Heart right ventricle (tissue), 16 donors: ENCODE measurements around the gene ARHGDIB. TPM values are rescaled to one million over a fixed set of nuclear protein-coding genes. Genes with fewer than 3 reads are reported as not detected.

Source experiments
- ATAC-seq, 8 donors: fragments of 200-7000 bp; cut with Tn5 transposase; one replicate each; pipeline ENCODE4 v1.9.1; 2020; ENCODE audit warnings: mild to moderate bottlenecking in 8 of 8, moderate library complexity in 8 of 8, moderate number of reproducible peaks in 1 of 8
- DNase-seq, 2 donors: peaks; one replicate each; pipeline ENCODE4 v3.0.0-alpha.2; 2020
- H3K27ac ChIP-seq, 10 donors: fragments of 200-600 bp; sonication (generic) in 2 of 10; one replicate each; pipeline versions ENCODE4 v1.5.0 to v1.8.0; 2020 to 2022; ENCODE audit warnings: mild to moderate bottlenecking in 3 of 10
- H3K27me3 ChIP-seq, 7 donors: fragments of 200-600 bp; one replicate each; pipeline ENCODE4 v1.8.0; 2021 to 2022; ENCODE audit warnings: mild to moderate bottlenecking in 2 of 7
- H3K36me3 ChIP-seq, 9 donors: fragments of 200-600 bp; sonication (generic) in 1 of 9; one replicate each; pipeline versions ENCODE4 v1.5.0 to v1.8.0; 2020 to 2022; ENCODE audit warnings: mild to moderate bottlenecking in 2 of 9
- H3K4me1 ChIP-seq, 9 donors: fragments of 200-600 bp; sonication (generic) in 1 of 9; one replicate each; pipeline versions ENCODE4 v1.5.0 to v1.8.0; 2020 to 2022; ENCODE audit warnings: mild to moderate bottlenecking in 4 of 9
- H3K4me3 ChIP-seq, 10 donors: fragments of 200-600 bp; sonication (generic) in 2 of 10; one replicate each; pipeline versions ENCODE4 v1.5.0 to v1.8.0; 2020 to 2022; ENCODE audit warnings: mild to moderate bottlenecking in 7 of 10, moderate library complexity in 2 of 10
- H3K9me3 ChIP-seq, 11 donors: fragments of 200-600 bp in 10 of 11; sonication (generic) in 2 of 11; one replicate each; pipeline versions ENCODE4 v1.5.0 to v1.8.0; 2013 to 2022; ENCODE audit warnings: mild to moderate bottlenecking in 2 of 11, control low read depth in 1 of 11, moderate library complexity in 1 of 11
- CTCF ChIP-seq, 9 donors: fragments of 200-600 bp; sonication (generic) in 2 of 9; IDR thresholded peaks; one replicate each; pipeline versions ENCODE4 v1.5.0 to v1.8.0; 2021 to 2022; ENCODE audit warnings: antibody characterized with exemption in 9 of 9, mild to moderate bottlenecking in 5 of 9, moderate library complexity in 1 of 9
- WGBS, 2 donors: extraction: QIAGEN DNeasy Blood & Tissue Kit; methylation state at CpG; one replicate each; pipeline ENCODE4 v1.1.7; 2013; ENCODE audit warnings: inconsistent platforms in 1 of 2; 5-methylcytosine and 5-hydroxymethylcytosine counted together
- intact Hi-C, 10 donors: fragments of 100-400 bp; cut with DNase I; formaldehyde crosslinking; loops; one replicate each; pipeline versions ENCODE4 v1.11.1 to v1.14.2; 2022
- polyA plus RNA-seq, 2 donors: library from polyadenylated mRNA; stranded (reverse); fragments of 200-250 nt; gene quantifications; one replicate each; pipeline ENCODE4 v1.2.3, GENCODE V29; 2013
- total RNA-seq, 10 donors: library from RNA; stranded (reverse); fragmentation: NEBNext Ultra II Directional in 3 of 10; extraction: Animal tissue kit (Norgen Biotek cat#: 25700) in 3 of 10; gene quantifications; one replicate each; pipeline versions ENCODE4 v1.2.1 to v1.2.4, GENCODE V29; 2021 to 2023
- donor health status: Arrhythmogenic right ventricular cardiomyopathy.
- donor health status: ischemic (EF 13 %, LVEDD 7.1; RV severe dilation, severe dysfunction).
- donor health status: healthy with polysubstance abuse.
- donor health status: DM: no; HTN: yes; CAD: no.
- donor health status: DM: no; HTN: no; CAD: no.
- donor health status: ischemic (EF 25% LVEDD 6.9; RV normal size, moderate dysfunction).
- donor health status: ischemic (EF 25% LVEDD 5.7; RV mildly dilated, moderate dysfunction).
- donor health status: healthy.
- donor health status: DM: yes; HTN: yes; CAD: no.
- donor health status: Ischemic cardiomyopathy.
- donor health status: ischemic (EF 35%, LVEDD 5.7; RV mildly dilated, moderate dysfunction).
- donor health status: nonischemic (EF 11% LVEDD 7.7; RV severe dilation, severe dysfunction).
- donor health status: DM: yes; HTN: yes; CAD: no.
- donor health status: PGD.
- donor health status: ischemic (EF 29% LVEDD 5.4; RV normal size, mild dysfunction).
- donor health status: nonischemic (EF 23%, LVEDD 6.1; RV moderate dilation, normal function).

The ARHGDIB gene
- total and polyA plus RNA-seq, 12 donors: 28.1 to 150 (median 45.4) TPM

- H3K27ac ChIP-seq: no peak overlapping the region
- peaks cover 0 to 8% (median 0%) of the 10 kb centered on the region in 11 donors for H3K9me3 ChIP-seq
- H3K27me3 ChIP-seq: no peaks in the 10 kb centered on the region
- DNase-seq: no peak
- no peak overlapping the region for H3K4me3 ChIP-seq
- ATAC-seq: no peak
- whole genome bisulfite sequencing, 2 donors: 93 to 98% methylated on average over 3 of the region's 3 CpGs
- intact Hi-C loops: no loop called here
- peaks cover 0 to 15% (median 0%) of the 10 kb centered on the region in 9 donors for H3K36me3 ChIP-seq
- peaks cover 0 to 14% (median 0%) of the 10 kb centered on the region in 9 donors for H3K4me1 ChIP-seq
- TF ChIP-seq CTCF (IDR thresholded peaks at IDR 0.05): no peak
Measured at GRCh38 chr12:14924541-14924940, 36.9 kb downstream of the ARHGDIB start.

GRCh38 chr12:14923944-14924343 lies 37.5 kb downstream of the ARHGDIB start:
- Histone ChIP-seq H3K36me3 (peaks cover 0 to 20% (median 0%) of the 10 kb centered on the region in 9 donors), H3K9me3 (peaks cover 0 to 8% (median 0%) of the 10 kb centered on the region in 11 donors), H3K4me1 (peaks cover 0 to 8% (median 0%) of the 10 kb centered on the region in 9 donors), H3K27ac (no peak overlapping the region), H3K4me3 (no peak overlapping the region), H3K27me3 (no peaks in the 10 kb centered on the region)
- no peak for DNase-seq
- ATAC-seq: no peak
- intact Hi-C loops: no loop called here
- 89 to 94% methylated on average over 2 of the region's 2 CpGs for WGBS, 2 donors
- no peak for TF ChIP-seq CTCF (IDR thresholded peaks at IDR 0.05)

- WGBS, 2 donors: 95 to 99% methylated on average over 2 of the region's 2 CpGs
Measured at GRCh38 chr12:14921218-14921617, 40.2 kb downstream of the ARHGDIB start.

GRCh38 chr12:14920475-14921126 lies 40.8 kb downstream of the ARHGDIB start:
- no peak for TF ChIP-seq CTCF (IDR thresholded peaks at IDR 0.05)
- WGBS, 2 donors: 79 to 89% methylated on average over 7 of the region's 7 CpGs
- Histone ChIP-seq H3K4me1 (no peaks in the 10 kb centered on the region), H3K9me3 (peaks cover 0 to 8% (median 0%) of the 10 kb centered on the region in 11 donors), H3K4me3 (no peak overlapping the region), H3K27me3 (no peaks in the 10 kb centered on the region), H3K36me3 (peaks cover 0 to 52% (median 0%) of the 10 kb centered on the region in 9 donors), H3K27ac (no peak overlapping the region)
- intact Hi-C loops: no loop called here
- no peak for ATAC-seq
- no peak for DNase-seq

More at GRCh38 chr12:14921218-14921617, 40.2 kb downstream of the ARHGDIB start:
- intact Hi-C loops: no loop called here
- Histone ChIP-seq H3K4me1 (no peaks in the 10 kb centered on the region), H3K4me3 (no peak overlapping the region), H3K9me3 (peaks cover 0 to 8% (median 0%) of the 10 kb centered on the region in 11 donors), H3K27me3 (no peaks in the 10 kb centered on the region), H3K27ac (no peak overlapping the region), H3K36me3 (peaks cover 0 to 47% (median 0%) of the 10 kb centered on the region in 9 donors)
- no peak for TF ChIP-seq CTCF (IDR thresholded peaks at IDR 0.05)
- DNase-seq (no peak), ATAC-seq (no peak)
